ENCODE measurements around the gene CITED2. TPM values are rescaled to one million over a fixed set of nuclear protein-coding genes. Genes with fewer than 3 reads are reported as not detected.

CITED2 gene
- total RNA-seq, 4 donors from 2014 or later, result 70.8 to 395 (median 345) TPM

- in situ Hi-C loops (cut with MboI; ENCODE audit: low sequenced_read_pairs in 4 of 4) (loop anchor here in 2 of 4 donors (10.0 to 25.0 kb wide), 2 partner anchors 374 to 1056 kb away; no protein-coding TSS in a partner anchor), intact Hi-C loops (cut with DNase I; ENCODE audit: low total_unique reads) (no loop called here)
- no peak for ATAC-seq
- Histone ChIP-seq H3K4me3 (no peak overlapping the region), H3K27me3 (no peaks in the 10 kb centered on the region), H3K27ac (no peak overlapping the region), H3K36me3 (no peaks in the 10 kb centered on the region), H3K4me1 (no peaks in the 10 kb centered on the region), H3K9me3 (no peaks in the 10 kb centered on the region)
- TF ChIP-seq CTCF (IDR thresholded peaks at IDR 0.05 in 4 of 5, conservative IDR thresholded peaks at IDR 0.05 in 1 of 5), result no peak
- no peak for TF ChIP-seq POLR2A (IDR thresholded peaks at IDR 0.05)
- DNase-seq, result no peak
Measured at GRCh38 chr6:139388384-139388783, 13.9 kb upstream of the CITED2 start.

- Histone ChIP-seq H3K4me1 (no peaks in the 10 kb centered on the region), H3K27me3 (no peaks in the 10 kb centered on the region), H3K9me3 (no peaks in the 10 kb centered on the region), H3K36me3 (no peaks in the 10 kb centered on the region), H3K27ac (peak overlapping the region in 1 of 4 donors; percentile 31), H3K4me3 (no peak overlapping the region)
- intact Hi-C loops (cut with DNase I; ENCODE audit: low total_unique reads), result no loop called here
- DNase-seq (no peak), ATAC-seq (no peak)
- TF ChIP-seq CTCF (IDR thresholded peaks at IDR 0.05 in 4 of 5, conservative IDR thresholded peaks at IDR 0.05 in 1 of 5) (no peak), POLR2A (IDR thresholded peaks at IDR 0.05) (no peak)
- in situ Hi-C loops (cut with MboI; ENCODE audit: low sequenced_read_pairs in 4 of 4), result loop anchor here in 2 of 4 donors (10.0 to 25.0 kb wide), 2 partner anchors 376 to 1058 kb away; no protein-coding TSS in a partner anchor
Measured at GRCh38 chr6:139386404-139386803, 12.0 kb upstream of the CITED2 start.

- in situ Hi-C loops (cut with MboI; ENCODE audit: low sequenced_read_pairs in 4 of 4), result loop anchor here in 2 of 4 donors (10.0 to 25.0 kb wide), 2 partner anchors 381 to 1063 kb away; no protein-coding TSS in a partner anchor
- H3K27ac ChIP-seq, result no peak overlapping the region
Measured at GRCh38 chr6:139381216-139381865, 6.9 kb upstream of the CITED2 start.

GRCh38 chr6:139380611-139381010 lies 6.2 kb upstream of the CITED2 start:
- H3K4me1 ChIP-seq, result peaks cover 12 to 17% of the 10 kb centered on the region in 2 donors
- in situ Hi-C loops (cut with MboI; ENCODE audit: low sequenced_read_pairs in 4 of 4) (loop anchor here in 2 of 4 donors (10.0 to 25.0 kb wide), 2 partner anchors 382 to 1064 kb away; no protein-coding TSS in a partner anchor), intact Hi-C loops (cut with DNase I; ENCODE audit: low total_unique reads) (no loop called here)
- H3K9me3 ChIP-seq, result no peaks in the 10 kb centered on the region
- DNase-seq, result no peak
- no peaks in the 10 kb centered on the region for H3K36me3 ChIP-seq
- no peak overlapping the region for H3K4me3 ChIP-seq
- no peak for ATAC-seq
- H3K27me3 ChIP-seq, result no peaks in the 10 kb centered on the region
- H3K27ac ChIP-seq, result no peak overlapping the region
- TF ChIP-seq POLR2A (IDR thresholded peaks at IDR 0.05) (no peak), CTCF (IDR thresholded peaks at IDR 0.05 in 4 of 5, conservative IDR thresholded peaks at IDR 0.05 in 1 of 5) (no peak)

More at GRCh38 chr6:139381216-139381865, 6.9 kb upstream of the CITED2 start:
- H3K4me3 ChIP-seq, result no peak overlapping the region
- H3K27me3 ChIP-seq, result no peaks in the 10 kb centered on the region
- H3K36me3 ChIP-seq, result no peaks in the 10 kb centered on the region
- ATAC-seq, result no peak
- H3K9me3 ChIP-seq, result no peaks in the 10 kb centered on the region
- DNase-seq, result no peak
- intact Hi-C loops (cut with DNase I; ENCODE audit: low total_unique reads), result no loop called here
- TF ChIP-seq CTCF (IDR thresholded peaks at IDR 0.05 in 4 of 5, conservative IDR thresholded peaks at IDR 0.05 in 1 of 5) (no peak), POLR2A (IDR thresholded peaks at IDR 0.05) (no peak)
- peaks cover 10 to 14% of the 10 kb centered on the region in 2 donors for H3K4me1 ChIP-seq
